CD4-positive, alpha-beta T cell treated with Interleukin-1 beta for 1 hour (primary cell): Measurements from ENCODE around the gene TNFRSF1A.

Experiments used
- DNase-seq, 2 donors: peaks; one replicate each; pipeline ENCODE4 v3.0.0-alpha.2; 2020 to 2022

TNFRSF1A gene

DNA sequence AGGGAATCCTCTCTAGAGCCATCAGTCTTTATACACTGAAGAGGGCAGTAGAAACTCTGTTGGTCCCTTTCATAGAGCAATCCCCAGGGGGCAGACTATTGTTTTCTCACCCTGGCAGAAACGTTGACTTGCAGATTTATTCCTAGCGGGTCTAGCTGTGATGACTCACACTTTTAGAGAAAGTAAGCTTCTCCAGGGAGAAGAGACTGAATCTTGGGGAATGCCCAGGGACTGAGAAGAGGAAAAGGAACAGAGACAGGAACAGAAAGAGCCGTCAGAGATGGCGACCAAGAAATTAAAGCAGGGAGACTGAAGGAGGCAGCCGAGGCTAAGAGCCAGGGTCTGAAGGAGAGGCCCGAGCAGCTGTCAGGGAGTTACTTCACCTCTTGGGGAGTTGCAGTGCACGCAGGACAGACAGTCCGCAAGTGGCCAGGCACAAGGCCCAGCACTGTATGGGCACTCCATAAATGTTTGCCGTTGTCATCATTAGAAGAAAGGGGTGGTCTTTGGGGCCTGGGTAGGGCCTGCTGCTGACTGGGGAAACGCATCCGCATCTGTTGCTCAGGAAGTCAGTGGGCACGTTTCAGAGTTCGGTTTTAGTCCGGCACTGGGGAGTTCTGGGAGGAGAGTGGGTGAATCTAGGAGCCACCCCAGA is 18.4 kb downstream of the TNFRSF1A start:
- DNase-seq: peak; percentile 57 to 65

DNA sequence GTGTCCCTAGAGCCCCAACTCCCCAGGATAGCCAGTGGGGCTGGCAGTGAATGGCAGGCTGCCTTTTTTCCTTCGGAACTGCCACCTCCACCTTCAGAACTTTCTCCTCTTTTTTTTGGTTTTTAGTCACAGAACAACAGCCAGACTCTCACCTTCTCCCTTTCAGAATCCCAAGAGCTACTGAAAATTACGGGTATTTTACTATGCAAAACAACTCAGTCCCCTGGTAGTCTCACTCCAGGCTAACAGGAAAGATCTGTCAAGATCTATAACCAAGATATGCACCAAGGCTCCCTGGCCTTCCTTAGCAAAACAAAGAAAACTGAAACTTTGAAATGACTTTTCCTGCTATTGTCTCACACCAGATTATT is 18.9 kb downstream of the TNFRSF1A start:
- no peak for DNase-seq

DNA sequence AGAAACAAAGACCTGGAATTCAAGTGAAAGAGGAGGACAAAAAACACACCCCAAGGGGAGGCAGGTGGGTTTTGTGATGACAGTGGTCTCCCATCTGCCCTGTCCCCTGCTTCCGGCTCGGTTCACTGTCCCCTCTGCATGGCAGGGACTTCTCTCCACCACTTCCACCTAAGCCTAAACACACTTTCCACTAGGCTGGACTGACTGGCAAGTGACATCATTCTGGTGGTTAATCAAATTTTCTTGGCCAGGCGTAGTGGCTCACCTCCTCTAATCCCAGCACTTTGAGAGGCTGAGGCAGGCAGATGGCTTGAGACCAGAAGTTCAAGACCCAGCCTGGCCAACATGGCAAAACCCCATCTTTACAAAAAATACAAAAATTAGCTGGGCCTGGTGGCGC is 19.5 kb downstream of the TNFRSF1A start:
- DNase-seq: no peak

DNA sequence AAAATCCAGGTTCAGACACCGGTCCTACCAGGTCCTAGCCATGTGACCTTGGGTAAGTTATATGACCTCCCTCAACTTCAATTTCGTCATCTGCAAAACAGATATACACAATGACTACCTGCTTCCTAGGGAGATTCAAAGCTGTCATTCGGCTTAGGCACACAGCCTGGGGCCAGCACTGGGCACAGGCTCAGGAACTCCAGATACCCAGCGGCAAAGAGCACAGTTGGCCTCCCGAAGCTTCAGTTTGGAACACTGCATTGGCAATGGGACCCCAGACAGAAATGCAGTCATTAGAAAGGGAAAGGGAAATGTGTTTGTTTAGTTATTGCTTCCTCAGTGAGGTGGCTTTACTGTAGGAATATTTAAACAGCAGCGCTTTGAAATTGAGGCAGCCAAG is 20.0 kb downstream of the TNFRSF1A start:
- DNase-seq: no peak

DNA sequence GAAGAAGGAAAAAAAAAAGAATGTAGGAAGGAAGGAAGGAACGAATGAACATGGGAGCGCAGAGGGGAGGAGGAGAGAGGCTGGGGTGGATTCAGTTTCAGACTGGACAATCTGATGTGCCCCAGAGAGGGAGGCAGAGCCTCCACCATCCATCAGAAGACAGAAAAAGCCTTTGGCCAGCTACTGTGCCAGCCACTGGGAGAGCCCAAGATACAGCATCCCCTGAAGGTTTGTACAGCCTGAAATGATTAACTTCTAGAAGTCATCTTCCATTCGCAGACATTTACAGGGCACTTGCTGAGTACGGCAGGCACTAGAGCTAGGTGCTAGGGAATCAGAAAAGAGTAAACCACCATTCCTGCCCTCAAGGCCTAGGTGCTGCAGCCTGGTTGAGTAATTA is 22.4 kb downstream of the TNFRSF1A start:
- no peak for DNase-seq

DNA sequence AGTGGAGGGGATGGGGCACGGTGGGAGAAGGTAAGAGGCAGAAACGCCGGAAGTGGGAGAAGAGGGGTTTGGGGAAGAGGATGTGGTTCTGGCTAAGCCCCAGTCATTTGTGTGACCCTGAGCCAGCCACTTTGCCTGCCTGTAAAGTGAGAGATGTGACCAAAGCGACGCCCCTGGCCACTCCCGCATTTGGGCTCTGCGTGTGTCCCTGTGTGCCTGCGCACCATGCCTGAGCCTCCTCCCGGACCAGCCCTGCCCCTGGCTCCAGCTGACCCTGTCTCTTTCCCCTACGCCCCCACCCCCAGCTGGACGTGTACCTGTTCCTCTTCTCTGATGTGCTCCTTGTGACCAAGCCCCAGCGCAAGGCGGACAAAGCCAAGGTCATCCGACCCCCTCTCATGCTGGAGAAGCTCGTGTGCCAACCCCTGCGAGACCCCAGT is 23.4 kb downstream of the TNFRSF1A start:
- no peak for DNase-seq

DNA sequence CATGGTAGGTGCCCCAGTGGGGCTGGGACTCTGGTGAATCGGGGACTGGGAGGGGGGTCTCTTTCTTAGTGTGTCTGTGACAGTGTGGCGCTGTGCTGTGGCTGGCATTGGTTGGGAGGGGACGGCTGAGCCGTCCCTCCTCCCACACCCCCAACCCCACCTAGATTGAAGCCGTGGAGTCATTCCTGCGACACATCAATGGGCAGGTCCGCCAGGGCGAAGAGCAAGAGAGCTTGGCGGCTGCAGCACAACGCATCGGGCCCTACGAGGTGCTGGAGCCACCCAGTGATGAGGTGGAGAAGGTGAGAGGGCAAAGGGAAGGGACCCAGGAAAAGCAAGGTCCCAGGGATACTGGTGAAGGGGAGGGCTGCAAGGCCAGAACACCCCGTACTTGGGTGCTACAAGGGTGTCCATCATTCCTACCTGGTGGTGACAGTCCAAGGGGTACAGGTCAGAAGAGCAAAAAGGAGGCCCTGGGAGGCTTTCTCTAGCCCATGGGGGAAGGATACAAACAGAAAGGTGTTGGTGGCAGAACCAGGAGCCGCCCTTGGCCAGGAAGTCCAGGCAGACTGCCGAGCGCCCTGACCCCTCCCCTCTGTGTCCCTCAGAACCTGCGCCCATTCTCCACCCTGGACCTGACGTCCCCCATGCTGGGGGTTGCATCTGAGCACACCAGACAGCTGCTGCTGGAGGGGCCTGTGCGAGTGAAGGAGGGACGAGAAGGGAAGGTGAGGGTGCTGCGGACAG is 24.0 kb downstream of the TNFRSF1A start:
- DNase-seq: no peak

DNA sequence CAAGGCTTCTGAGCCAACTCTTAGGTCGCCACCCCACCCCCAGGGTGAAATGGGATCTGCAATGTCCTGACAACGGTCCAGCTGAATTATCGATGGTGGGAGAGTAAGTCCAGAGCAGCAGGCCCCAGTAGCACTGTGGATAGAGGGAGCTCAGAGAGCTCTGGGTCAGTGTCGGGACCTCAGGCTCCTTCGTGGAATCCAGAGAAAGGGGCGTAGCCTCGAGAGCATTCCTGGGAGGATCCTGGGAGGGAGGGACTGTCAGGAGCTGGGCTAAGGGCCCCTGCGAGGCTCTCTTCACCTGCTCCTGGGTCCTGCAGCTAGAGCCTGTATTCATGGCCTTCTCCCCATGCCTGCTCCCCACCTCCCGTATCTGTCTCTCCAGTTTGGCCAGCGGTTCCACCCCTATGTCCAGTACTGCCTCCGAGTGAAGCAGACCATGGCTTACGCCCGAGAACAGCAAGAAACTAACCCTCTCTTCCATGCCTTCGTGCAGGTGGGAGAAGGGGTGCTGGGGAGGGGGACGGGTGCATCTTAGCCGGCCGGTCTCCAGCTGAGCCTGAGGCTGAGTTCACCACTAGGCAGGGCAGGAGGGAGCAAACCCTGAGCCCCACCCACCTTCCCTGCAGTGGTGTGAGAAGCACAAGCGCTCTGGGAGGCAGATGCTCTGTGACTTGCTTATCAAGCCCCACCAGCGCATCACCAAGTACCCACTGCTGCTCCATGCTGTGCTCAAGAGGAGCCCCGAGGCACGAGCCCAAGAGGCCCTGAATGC is 24.8 kb downstream of the TNFRSF1A start:
- no peak for DNase-seq

DNA sequence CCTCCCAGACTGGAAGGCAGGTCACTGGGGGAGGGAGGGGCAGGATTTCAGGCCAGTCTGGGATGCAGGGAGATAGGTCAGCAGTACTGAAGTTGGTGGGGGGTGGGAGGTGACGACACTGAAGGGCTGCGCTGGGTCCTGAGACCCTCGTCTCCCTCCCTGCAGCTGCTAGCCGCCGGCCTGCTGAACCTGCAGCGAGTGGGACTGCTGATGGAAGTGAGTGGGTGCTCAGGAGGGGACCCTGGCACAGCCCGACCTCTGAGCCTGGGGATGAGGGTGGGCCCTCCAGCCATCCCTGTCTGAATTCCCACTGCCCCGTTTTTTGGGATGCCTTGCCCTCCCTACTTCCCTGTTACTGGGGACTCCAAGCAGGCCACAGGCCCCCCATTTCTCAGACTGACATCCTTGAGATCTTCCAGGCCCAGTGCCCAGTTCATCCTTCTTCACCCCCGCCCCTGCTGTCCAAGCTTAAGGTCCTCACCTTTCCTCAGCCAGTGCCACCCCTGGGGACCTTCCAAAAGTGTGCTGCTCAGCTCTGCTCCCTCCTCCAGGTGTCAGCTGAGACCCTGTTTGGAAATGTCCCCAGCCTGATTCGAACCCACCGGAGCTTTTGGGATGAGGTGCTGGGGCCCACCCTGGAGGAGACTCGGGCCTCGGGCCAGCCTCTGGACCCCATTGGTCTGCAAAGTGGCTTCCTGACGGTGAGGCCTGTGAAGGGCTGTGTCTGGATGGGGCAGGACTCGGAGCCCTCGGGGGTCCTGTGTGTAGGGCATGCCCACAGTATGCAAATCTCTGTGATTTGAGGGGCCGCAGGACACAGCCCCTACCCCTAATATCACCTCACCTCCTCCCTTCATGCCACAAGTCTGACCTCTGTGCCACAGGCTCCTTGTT is 25.9 kb downstream of the TNFRSF1A start:
- DNase-seq: no peak

DNA sequence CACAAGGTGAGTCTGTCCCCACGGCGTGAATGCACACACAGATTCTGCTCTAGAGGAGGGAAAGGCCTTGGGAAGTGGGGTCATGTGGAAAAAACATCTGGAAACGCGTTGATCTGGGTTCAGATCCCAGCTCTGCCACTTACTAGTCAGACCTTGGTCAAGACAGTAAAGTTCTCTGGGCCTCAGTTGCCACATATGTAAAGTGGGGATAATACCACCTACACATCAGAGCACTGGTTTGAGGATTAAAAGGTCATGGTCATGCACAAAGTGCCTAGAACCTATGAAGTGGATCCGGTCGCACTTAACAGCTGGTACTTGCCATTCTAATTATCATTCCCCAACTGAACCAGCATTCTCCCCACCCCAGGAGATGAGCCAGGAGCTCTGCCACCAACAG is 26.7 kb downstream of the TNFRSF1A start:
- DNase-seq: no peak

DNA sequence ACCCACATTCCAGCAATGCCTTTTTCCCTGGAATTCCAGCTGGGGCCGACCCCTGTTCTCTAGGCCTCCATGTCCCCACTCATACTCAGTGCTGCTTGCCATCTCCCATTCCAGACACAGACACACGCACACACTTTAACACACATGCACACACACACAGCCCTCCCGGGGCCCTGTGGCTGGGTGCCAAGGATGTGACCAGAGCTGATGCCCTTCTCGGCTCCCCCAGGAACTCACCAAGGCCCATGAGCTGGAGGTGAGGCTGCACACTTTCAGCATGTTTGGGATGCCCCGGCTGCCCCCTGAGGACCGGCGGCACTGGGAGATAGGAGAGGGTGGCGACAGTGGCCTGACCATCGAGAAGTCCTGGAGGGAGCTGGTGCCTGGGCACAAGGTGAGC is 27.1 kb downstream of the TNFRSF1A start:
- DNase-seq: no peak

DNA sequence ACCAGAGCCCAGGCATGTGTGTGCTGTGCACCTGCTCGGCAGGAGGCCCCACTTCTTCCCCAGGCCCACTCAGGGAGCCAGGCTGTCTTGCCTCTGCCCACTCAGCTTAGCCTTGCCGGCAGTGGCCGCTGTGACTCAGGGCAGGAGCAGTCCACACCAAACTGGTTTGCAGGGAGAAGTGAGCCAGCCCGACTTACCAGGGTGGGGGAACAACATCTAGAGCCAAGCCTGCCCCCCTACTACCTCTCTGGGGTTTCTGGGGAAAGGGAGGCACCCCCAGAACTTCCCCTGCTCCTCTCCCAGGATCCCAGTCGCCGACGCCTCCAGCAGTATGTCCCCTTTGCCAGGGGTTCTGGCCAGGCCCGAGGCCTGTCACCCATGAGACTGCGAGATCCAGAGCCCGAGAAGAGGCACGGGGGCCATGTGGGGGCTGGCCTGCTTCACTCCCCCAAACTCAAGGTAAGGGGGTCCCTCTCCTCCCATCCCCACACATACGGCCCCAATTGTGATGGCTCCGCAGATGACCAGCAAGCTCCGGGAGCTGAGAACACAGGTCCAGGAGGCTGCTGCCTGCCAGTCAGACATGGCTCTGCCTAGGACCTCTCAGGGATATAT is 28.4 kb downstream of the TNFRSF1A start:
- DNase-seq: no peak

DNA sequence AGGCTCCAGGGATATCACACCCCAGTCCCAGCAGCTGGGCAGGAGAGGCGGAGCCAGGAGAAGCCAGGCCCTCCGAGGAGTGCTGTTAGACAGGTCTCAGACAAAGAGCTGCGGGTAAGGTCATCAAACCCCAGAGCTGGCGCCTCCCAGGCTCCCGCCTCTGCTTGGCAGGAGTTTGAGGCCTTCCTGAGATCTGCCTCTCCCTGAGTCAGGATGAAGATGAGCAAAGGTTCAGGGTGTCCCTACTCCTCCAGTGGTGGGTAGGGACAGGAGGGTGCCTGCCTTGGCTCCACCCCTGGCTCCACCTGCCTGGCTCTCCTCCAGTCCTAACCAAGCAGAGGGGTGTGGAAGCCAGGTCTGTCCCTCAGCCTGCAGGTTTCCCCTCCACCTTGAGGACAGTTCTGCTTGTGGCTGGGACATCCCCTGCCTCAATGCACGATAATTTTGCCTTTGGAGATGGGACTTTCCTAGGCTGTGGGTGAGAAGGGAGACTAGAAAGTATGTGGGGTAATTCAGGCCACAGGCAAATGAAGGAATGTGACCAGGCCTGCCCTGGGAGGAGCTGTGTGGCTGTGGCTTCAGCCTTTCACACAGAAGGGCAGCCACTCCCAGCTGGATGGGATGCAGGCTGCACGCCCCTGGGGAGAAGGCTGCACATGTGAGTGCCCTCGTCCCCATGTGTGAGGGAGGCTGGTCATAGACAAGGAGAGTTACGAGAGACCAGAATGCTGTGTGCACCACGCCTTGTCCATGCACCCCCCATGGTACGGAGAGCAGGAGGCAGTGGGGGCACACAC is 29.1 kb downstream of the TNFRSF1A start:
- DNase-seq: no peak

DNA sequence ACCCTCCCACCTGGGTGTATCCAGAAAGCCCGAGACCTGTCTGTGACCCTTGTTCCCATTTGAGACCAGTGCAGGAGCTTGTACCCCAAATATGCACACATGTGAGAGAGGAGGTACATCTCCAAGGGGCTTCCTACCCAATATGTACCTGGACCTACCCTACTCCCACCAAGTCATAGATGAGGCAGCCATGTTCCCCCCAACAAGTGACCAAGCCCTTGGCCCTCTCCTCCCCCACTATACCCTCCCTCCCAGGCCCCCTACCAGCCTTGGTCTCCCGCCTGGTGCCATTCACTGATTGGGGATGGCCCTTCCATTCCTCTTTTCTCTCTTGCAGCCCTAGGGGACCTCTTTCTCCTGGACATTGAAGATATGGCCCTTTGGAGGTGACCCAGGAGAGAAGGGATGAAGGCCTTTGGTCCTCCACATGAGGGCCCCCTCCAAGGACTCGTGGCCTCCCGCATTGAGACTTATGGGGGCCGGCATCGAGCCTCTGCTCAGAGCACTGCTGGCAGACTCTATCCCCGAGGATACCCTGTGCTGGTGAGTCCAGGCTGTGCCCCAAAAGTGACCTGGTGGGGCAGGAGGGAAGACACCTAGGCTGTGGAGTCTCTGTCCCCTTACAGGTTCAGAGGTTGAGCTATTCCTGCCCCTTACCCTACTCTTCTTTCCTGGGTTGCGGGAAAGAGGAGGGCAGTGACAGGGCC is 29.9 kb downstream of the TNFRSF1A start:
- DNase-seq: no peak

DNA sequence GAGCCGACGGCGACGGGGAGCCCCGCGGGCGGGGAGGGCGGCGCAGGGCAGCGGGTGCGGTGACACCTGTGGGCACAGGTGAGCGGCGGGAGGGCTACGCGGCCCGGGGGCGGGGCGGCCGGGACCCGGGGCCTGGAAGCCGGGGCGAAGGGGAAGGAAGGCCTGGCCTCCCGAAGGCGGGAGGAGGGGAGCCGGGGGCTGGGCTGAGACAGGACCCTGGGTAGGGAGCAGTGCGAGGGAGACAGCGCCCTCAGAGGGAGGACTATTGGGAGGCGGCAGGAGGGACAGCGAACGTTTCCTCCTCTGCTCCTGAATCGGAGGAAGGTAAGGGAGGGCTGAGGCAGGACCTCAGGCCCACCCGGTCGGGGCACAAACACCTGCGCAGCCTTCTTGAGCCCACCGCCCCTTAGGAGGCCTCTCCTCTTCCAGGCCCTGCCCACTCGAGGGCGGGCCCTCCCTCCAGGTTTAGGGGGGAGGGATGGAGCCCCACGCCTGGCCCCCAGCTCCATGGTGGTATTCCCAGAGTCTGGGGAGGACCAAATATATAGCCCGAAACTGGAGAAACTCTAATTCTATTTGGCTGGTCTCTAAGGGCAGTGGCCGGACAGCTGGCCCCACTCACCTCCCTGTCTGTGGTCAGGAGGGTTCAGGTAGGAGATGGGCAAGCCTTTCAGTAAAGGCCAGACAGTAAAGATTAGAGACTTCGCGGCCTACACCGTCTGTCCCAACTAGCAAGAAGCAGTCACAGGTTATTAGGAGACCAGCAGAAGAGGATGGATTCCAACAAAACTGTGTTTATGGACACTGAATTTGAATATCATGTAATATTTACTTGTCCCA is 30.9 kb downstream of the TNFRSF1A start:
- no peak for DNase-seq

DNA sequence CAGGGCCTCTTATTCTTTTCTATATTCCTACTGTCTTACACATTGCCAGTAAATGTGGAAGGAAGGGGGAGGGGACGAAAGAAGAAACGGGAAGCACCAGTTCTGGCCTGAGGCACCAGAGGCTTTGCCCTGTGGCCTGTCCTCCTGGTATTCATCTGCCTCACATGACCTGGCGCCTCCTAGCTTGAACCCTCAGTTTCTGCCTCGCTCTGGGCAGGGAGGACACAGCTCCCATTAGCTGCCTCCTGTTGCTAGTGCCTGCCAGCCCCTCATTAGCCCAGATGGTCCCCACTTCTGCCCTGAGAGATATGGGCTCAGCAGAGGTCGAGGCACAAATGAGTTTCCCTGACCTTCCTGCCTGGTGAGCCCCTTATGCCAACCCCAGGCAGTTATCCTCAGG is 34.3 kb downstream of the TNFRSF1A start:
- DNase-seq: peak in 1 of 2 donors; percentile 32

DNA sequence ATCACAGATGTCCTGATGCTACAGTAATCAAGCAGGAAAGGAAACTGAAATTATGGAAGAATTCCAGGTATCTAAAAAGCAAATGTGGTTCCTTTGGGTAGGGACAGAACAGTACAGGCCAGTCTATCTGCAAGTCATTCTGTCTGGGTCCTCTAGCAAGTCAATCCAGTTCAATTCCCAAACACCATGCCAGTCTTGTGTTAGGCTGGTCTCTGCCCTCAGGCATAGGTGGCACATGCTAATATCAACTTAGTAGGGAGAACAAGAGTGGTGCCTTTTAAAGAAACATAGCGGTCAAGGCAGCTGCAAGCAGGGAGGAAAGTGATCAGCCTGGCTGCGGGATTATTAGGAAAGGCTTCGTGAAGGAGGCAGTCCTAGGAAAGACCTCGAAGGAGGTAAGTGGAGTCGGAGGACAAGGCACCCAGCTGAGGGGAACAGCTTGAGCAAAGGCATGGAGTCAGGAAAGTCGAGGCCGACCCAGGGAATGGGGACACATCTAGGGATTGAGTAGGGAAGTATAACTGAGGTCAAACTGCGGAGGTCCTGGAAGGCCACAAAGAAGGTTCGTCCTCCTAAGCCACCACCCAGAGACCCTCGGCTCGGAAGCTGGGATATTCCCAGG is 35.2 kb downstream of the TNFRSF1A start:
- no peak for DNase-seq

DNA sequence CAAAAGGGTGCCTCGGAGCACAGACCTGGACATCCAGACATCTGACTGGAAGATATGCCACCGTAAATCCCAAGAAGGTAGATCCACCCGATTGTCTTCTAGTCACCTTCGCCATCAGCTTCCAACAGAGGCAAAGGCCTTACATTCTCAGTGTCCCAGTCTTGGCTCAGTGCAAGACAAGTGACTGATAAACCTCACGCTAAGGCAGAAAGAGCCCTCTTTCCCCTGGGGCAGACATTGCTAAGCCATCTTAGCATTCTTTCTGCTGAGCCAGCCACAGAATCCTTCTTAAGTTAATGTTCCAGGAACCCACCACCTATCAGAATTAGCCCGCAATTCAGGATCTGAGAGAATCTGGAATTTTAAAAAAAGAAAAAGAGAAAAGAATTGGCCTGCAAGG is 35.7 kb downstream of the TNFRSF1A start:
- no peak for DNase-seq

DNA sequence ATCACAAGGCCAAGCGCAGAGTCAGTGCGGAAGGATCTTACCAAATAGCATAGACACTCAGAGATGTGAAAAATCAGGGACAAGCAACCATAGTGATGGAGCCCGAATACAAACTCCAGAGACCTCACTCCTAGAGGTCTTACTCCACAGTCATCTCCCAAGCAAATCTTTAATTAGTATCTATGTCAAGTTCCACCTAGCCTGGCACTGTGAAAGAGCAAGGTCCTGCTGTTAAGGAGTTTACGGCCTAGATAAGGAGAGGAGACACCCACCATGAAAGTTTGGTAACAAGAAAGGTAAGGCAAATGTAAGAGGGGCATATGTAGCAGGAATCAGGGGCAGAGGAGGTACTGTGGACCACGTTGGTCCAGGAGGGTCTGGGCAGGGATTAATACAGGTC is 38.8 kb downstream of the TNFRSF1A start:
- no peak for DNase-seq

DNA sequence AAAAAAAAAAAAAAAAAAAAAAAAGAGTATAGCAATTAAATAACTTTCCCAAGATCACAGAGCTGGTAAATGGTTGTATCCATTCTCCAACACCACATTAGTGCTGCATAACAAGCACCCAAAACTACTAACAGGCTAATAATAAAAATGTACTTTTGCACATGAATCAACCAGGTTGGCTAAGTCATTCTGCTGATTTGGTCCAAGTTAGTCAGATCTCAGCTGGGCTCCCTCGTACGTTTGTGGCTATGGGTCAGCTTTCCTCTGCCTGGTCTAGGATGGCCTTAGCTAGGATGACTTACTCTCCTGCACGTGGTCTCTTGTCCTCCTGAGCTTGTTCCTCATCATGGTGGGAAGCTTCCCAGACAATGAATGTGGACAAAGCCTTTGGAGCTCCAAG is 39.3 kb downstream of the TNFRSF1A start:
- DNase-seq: no peak
